Effector memory CD8-positive, alpha-beta T cell (primary cell): ENCODE data around the gene TAP2.

Experiments used
- ATAC-seq: fragments of 150-1000 bp; cut with Tn5 transposase; replicated peaks from 2 replicates; pipeline ENCODE4 v1.10.0; 2021; ENCODE audit warnings: mild to moderate bottlenecking, moderate library complexity
- DNase-seq, 3 experiments: peaks; one replicate each; pipeline ENCODE4 v3.0.0; 2021
- H3K27ac Mint-ChIP-seq, 2 donors: one replicate each; pipeline ENCODE4 v1.8.0; 2022; ENCODE audit warnings: mild to moderate bottlenecking in 2 of 2, mixed read lengths in 2 of 2, moderate library complexity in 2 of 2
- H3K27me3 Mint-ChIP-seq, 2 donors: one replicate each; pipeline ENCODE4 v1.8.0; 2022; ENCODE audit warnings: mixed read lengths in 2 of 2
- H3K36me3 Mint-ChIP-seq: one replicate; pipeline ENCODE4 v1.8.0; 2022; ENCODE audit warnings: mild to moderate bottlenecking, moderate library complexity, mixed read lengths; ENCODE audit not compliant: insufficient read depth
- H3K4me1 Mint-ChIP-seq, 2 donors: one replicate each; pipeline ENCODE4 v1.8.0; 2022; ENCODE audit warnings: low read depth in 2 of 2, mixed read lengths in 2 of 2
- H3K4me3 Mint-ChIP-seq, 2 donors: one replicate each; pipeline ENCODE4 v1.8.0; 2022; ENCODE audit warnings: mild to moderate bottlenecking in 2 of 2, mixed read lengths in 2 of 2, moderate library complexity in 2 of 2
- H3K9me3 Mint-ChIP-seq, 2 donors: one replicate each; pipeline ENCODE4 v1.8.0; 2022; ENCODE audit warnings: mixed read lengths in 2 of 2

TAP2 gene

GRCh38 chr6:32865724-32866443, 27.3 kb upstream of the TAP2 start:
- DNase-seq (no peak), ATAC-seq (no peak)
- Mint-ChIP-seq H3K27me3 (no peaks in the 10 kb centered on the region), H3K4me1 (peaks cover 13 to 16% of the 10 kb centered on the region in 2 donors), H3K4me3 (no peak overlapping the region), H3K9me3 (no peaks in the 10 kb centered on the region), H3K36me3 (peaks cover 23% of the 10 kb centered on the region), H3K27ac (peak overlapping the region; percentile 49 to 59)

- H3K27me3 Mint-ChIP-seq, result no peaks in the 10 kb centered on the region
- no peak for ATAC-seq
- peaks cover 54% of the 10 kb centered on the region for H3K36me3 Mint-ChIP-seq
- H3K4me1 Mint-ChIP-seq, result peaks cover 24 to 31% of the 10 kb centered on the region in 2 donors
- peak overlapping the region in 1 of 2 donors; percentile 26 for H3K27ac Mint-ChIP-seq
- no peaks in the 10 kb centered on the region for H3K9me3 Mint-ChIP-seq
- DNase-seq, result no peak
- H3K4me3 Mint-ChIP-seq, result no peak overlapping the region
Observed at GRCh38 chr6:32862725-32863124, 24.2 kb upstream of the TAP2 start.

GRCh38 chr6:32860674-32861073, 22.1 kb upstream of the TAP2 start:
- DNase-seq (no peak), ATAC-seq (no peak)
- Mint-ChIP-seq H3K36me3 (peaks cover 75% of the 10 kb centered on the region), H3K4me3 (no peak overlapping the region), H3K9me3 (no peaks in the 10 kb centered on the region), H3K4me1 (peaks cover 33 to 39% of the 10 kb centered on the region in 2 donors), H3K27me3 (no peaks in the 10 kb centered on the region), H3K27ac (peak overlapping the region; percentile 66 to 100)

- no peak for ATAC-seq
- DNase-seq, result no peak
- Mint-ChIP-seq H3K36me3 (peaks cover 90% of the 10 kb centered on the region), H3K27ac (peak overlapping the region; percentile 59 to 100), H3K4me1 (peaks cover 39 to 46% of the 10 kb centered on the region in 2 donors), H3K4me3 (peak overlapping the region in 1 of 2 donors; percentile 1), H3K9me3 (no peaks in the 10 kb centered on the region), H3K27me3 (no peaks in the 10 kb centered on the region)
Observed at GRCh38 chr6:32858194-32858593, 19.7 kb upstream of the TAP2 start.

GRCh38 chr6:32857156-32857891, 18.8 kb upstream of the TAP2 start:
- Mint-ChIP-seq H3K36me3 (peaks cover 94% of the 10 kb centered on the region), H3K27ac (peak overlapping the region; percentile 59 to 100), H3K27me3 (no peaks in the 10 kb centered on the region), H3K4me1 (peaks cover 42 to 50% of the 10 kb centered on the region in 2 donors), H3K4me3 (peak overlapping the region; percentile 13 to 98), H3K9me3 (no peaks in the 10 kb centered on the region)
- no peak for DNase-seq
- no peak for ATAC-seq

GRCh38 chr6:32855467-32856174, 17.1 kb upstream of the TAP2 start:
- ATAC-seq (no peak), DNase-seq (no peak)
- Mint-ChIP-seq H3K4me1 (peaks cover 55 to 67% of the 10 kb centered on the region in 2 donors), H3K4me3 (peak overlapping the region; percentile 98 to 100), H3K27me3 (no peaks in the 10 kb centered on the region), H3K9me3 (no peaks in the 10 kb centered on the region), H3K27ac (peak overlapping the region; percentile 98 to 100), H3K36me3 (peaks cover 88% of the 10 kb centered on the region)

GRCh38 chr6:32854376-32855178, 16.0 kb upstream of the TAP2 start:
- DNase-seq (peak; percentile 40 to 50 (median 50)), ATAC-seq (peak; percentile 28)
- Mint-ChIP-seq H3K9me3 (no peaks in the 10 kb centered on the region), H3K4me3 (peak overlapping the region; percentile 98 to 100), H3K36me3 (peaks cover 88% of the 10 kb centered on the region), H3K4me1 (peaks cover 62 to 74% of the 10 kb centered on the region in 2 donors), H3K27ac (peak overlapping the region; percentile 98 to 100), H3K27me3 (no peaks in the 10 kb centered on the region)

GRCh38 chr6:32853541-32854375, 15.2 kb upstream of the TAP2 start, which contains the start of the genes PSMB9 and TAP1:
PSMB9 (plus strand) TSS chr6:32854192; CDS start chr6:32854230, 38 bp downstream.
TAP1 (minus strand) TSS chr6:32853704; CDS start chr6:32853636, 68 bp downstream.
- no peaks in the 10 kb centered on the region for H3K9me3 Mint-ChIP-seq
- peak; percentile 89 to 91 (median 91) for DNase-seq
- H3K27ac Mint-ChIP-seq, result peak within 1 kb of the TSS; percentile 98 to 100
- H3K27me3 Mint-ChIP-seq, result no peaks in the 10 kb centered on the region
- peak within 1 kb of the TSS; percentile 98 to 100 for H3K4me3 Mint-ChIP-seq
- peak; percentile 80 for ATAC-seq
- peaks cover 88% of the 10 kb centered on the region for H3K36me3 Mint-ChIP-seq
- H3K4me1 Mint-ChIP-seq, result peaks cover 63 to 74% of the 10 kb centered on the region in 2 donors

GRCh38 chr6:32852844-32853540, 14.5 kb upstream of the TAP2 start:
- ATAC-seq (peak; percentile 42), DNase-seq (peak; percentile 57 to 60 (median 60))
- Mint-ChIP-seq H3K36me3 (peaks cover 88% of the 10 kb centered on the region), H3K9me3 (no peaks in the 10 kb centered on the region), H3K27ac (peak overlapping the region; percentile 98 to 100), H3K4me3 (peak overlapping the region; percentile 98 to 100), H3K27me3 (no peaks in the 10 kb centered on the region), H3K4me1 (peaks cover 65 to 74% of the 10 kb centered on the region in 2 donors)

GRCh38 chr6:32852018-32852843, 13.7 kb upstream of the TAP2 start:
- peak overlapping the region; percentile 98 to 100 for H3K27ac Mint-ChIP-seq
- peaks cover 88% of the 10 kb centered on the region for H3K36me3 Mint-ChIP-seq
- ATAC-seq (no peak), DNase-seq (no peak)
- H3K4me1 Mint-ChIP-seq, result peaks cover 66 to 74% of the 10 kb centered on the region in 2 donors
- peak overlapping the region; percentile 98 to 100 for H3K4me3 Mint-ChIP-seq
- H3K27me3 Mint-ChIP-seq, result no peaks in the 10 kb centered on the region
- no peaks in the 10 kb centered on the region for H3K9me3 Mint-ChIP-seq

GRCh38 chr6:32851025-32851424, 12.5 kb upstream of the TAP2 start:
- Mint-ChIP-seq H3K4me1 (peaks cover 68 to 79% of the 10 kb centered on the region in 2 donors), H3K4me3 (peak overlapping the region; percentile 98 to 100)
- no peak for ATAC-seq

More at GRCh38 chr6:32851025-32851424, 12.5 kb upstream of the TAP2 start:
- DNase-seq, result no peak
- H3K27ac Mint-ChIP-seq, result peak overlapping the region; percentile 98 to 100
- peaks cover 88% of the 10 kb centered on the region for H3K36me3 Mint-ChIP-seq
- H3K27me3 Mint-ChIP-seq, result no peaks in the 10 kb centered on the region
- no peaks in the 10 kb centered on the region for H3K9me3 Mint-ChIP-seq
